Esophagus muscularis mucosa (tissue), 4 donors: ENCODE measurements around the gene WWOX. TPM values are rescaled to one million over a fixed set of nuclear protein-coding genes. Genes with fewer than 3 reads are reported as not detected.

ENCODE experiments used
- DNase-seq: peaks from one replicate; pipeline ENCODE4 v3.0.0-alpha.2; 2017; ENCODE audit errors: extremely low spot score
- H3K27ac ChIP-seq, 4 donors: fragments of 200-600 bp; sonication (generic); replicated peaks in 1 of 4; 1 replicate in 3 of 4; 2 replicates in 1 of 4; pipeline ENCODE4 v1.5.1; 2016 to 2019; ENCODE audit warnings: mild to moderate bottlenecking in 1 of 4
- H3K27me3 ChIP-seq, 4 donors: fragments of 200-600 bp; sonication (generic); one replicate each; pipeline versions ENCODE4 v1.5.1 to v1.6.0; 2016 to 2019
- H3K36me3 ChIP-seq, 4 donors: fragments of 200-600 bp; sonication (generic); one replicate each; pipeline ENCODE4 v1.5.1; 2016 to 2019
- H3K4me1 ChIP-seq, 4 donors: fragments of 200-600 bp; sonication (generic); one replicate each; pipeline ENCODE4 v1.5.1; 2016 to 2019
- H3K4me3 ChIP-seq, 4 donors: fragments of 200-600 bp; sonication (generic); 1 replicate in 2 of 4; 2 replicates in 2 of 4; pipeline ENCODE4 v1.5.1; 2016 to 2019; ENCODE audit warnings: mild to moderate bottlenecking in 4 of 4, moderate library complexity in 1 of 4
- H3K9me3 ChIP-seq, 4 donors: fragments of 200-600 bp; sonication (generic); 1 replicate in 3 of 4; 2 replicates in 1 of 4; pipeline ENCODE4 v1.5.1; 2016 to 2019
- CTCF ChIP-seq, 3 experiments: fragments of 200-600 bp in 2 of 3; fragments of 450-650 bp in 1 of 3; sonication (generic) in 2 of 3; IDR thresholded peaks; one replicate each; pipeline ENCODE4 v1.5.1; 2017 to 2019; ENCODE audit warnings: antibody characterized with exemption in 3 of 3, mild to moderate bottlenecking in 2 of 3, moderate library complexity in 1 of 3
- EP300 ChIP-seq: sonication (generic); formaldehyde crosslinking; IDR thresholded peaks from one replicate; pipeline ENCODE4 v1.6.1; 2017; ENCODE audit warnings: antibody characterized with exemption
- POLR2A ChIP-seq: fragments of 450-650 bp; IDR thresholded peaks from one replicate; pipeline ENCODE4 v1.6.1; 2017; ENCODE audit warnings: antibody characterized with exemption, moderate library complexity, mild to moderate bottlenecking, low read depth
- POLR2AphosphoS5 ChIP-seq, 2 donors: sonication (generic); formaldehyde crosslinking; IDR thresholded peaks; one replicate each; pipeline ENCODE4 v1.6.1; 2017; ENCODE audit warnings: antibody characterized with exemption in 2 of 2
- WGBS: methylation state at CpG from one replicate; pipeline ENCODE4 v1.1.5; 2018; 5-methylcytosine and 5-hydroxymethylcytosine counted together
- intact Hi-C: fragments of 100-400 bp; cut with DNase I; formaldehyde crosslinking; loops from one replicate; pipeline ENCODE4 v1.15.1; 2023
- total RNA-seq, 4 donors: library from RNA; depleted of rRNA; stranded (reverse); fragments of >200 nt; gene quantifications; one replicate each; pipeline versions ENCODE4 v1.1.0 to v1.2.1, GENCODE V29; 2016

WWOX gene
- total RNA-seq, 4 donors from 2014 or later: 14.4 to 27.8 (median 15.4) TPM

- no peak for TF ChIP-seq CTCF (IDR thresholded peaks at IDR 0.05)
- TF ChIP-seq POLR2AphosphoS5 (IDR thresholded peaks at IDR 0.05): no peak
- no peak for TF ChIP-seq EP300
- no peak for DNase-seq
- Histone ChIP-seq H3K9me3 (no peaks in the 10 kb centered on the region), H3K27me3 (no peaks in the 10 kb centered on the region), H3K27ac (no peak overlapping the region), H3K4me3 (peak overlapping the region in 3 of 4 donors; percentile 14 to 42 (median 38)), H3K36me3 (no peaks in the 10 kb centered on the region), H3K4me1 (peaks cover 0 to 37% (median 26%) of the 10 kb centered on the region in 4 donors)
- intact Hi-C loops: no loop called here
- WGBS: 67% methylated on average over 13 of the region's 13 CpGs
These were observed 510.2 kb downstream of the WWOX start for GRCh38 chr16:78609402-78610274.

DNA sequence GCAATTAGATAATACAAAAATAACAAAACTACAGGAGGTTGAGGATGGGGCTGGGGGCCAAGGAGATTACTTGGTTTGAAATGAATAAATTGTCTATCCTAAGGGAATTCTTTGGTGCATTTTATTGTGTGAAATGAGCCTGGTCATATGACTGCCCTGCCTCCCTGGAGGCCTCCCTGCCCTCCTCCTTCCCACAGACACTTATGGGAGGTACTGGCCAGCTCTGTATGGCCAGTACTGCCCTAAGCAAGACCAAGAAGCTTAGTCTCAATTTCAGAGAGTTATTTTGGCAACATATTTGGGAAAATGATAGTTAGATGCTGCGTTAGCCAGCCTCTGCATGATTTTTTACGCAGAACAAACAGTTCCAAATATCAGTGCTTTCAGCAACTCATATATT lies 511.9 kb downstream of the WWOX start:
- Histone ChIP-seq H3K27ac (no peak overlapping the region), H3K36me3 (no peaks in the 10 kb centered on the region), H3K9me3 (no peaks in the 10 kb centered on the region), H3K4me3 (no peak overlapping the region), H3K4me1 (peaks cover 0 to 27% (median 20%) of the 10 kb centered on the region in 4 donors), H3K27me3 (no peaks in the 10 kb centered on the region)
- no peak for DNase-seq
- WGBS: 92% methylated on average over 2 of the region's 2 CpGs
- intact Hi-C loops: no loop called here
- TF ChIP-seq POLR2AphosphoS5 (IDR thresholded peaks at IDR 0.05): no peak
- TF ChIP-seq POLR2A: no peak
- no peak for TF ChIP-seq EP300
- no peak for TF ChIP-seq CTCF (IDR thresholded peaks at IDR 0.05)

- intact Hi-C loops: no loop called here
- H3K36me3 ChIP-seq: no peaks in the 10 kb centered on the region
- H3K27me3 ChIP-seq: no peaks in the 10 kb centered on the region
- no peak for DNase-seq
- no peaks in the 10 kb centered on the region for H3K4me1 ChIP-seq
- H3K9me3 ChIP-seq: peaks cover 0 to 7% (median 0%) of the 10 kb centered on the region in 4 donors
- TF ChIP-seq POLR2A (no peak), POLR2AphosphoS5 (IDR thresholded peaks at IDR 0.05) (no peak), CTCF (IDR thresholded peaks at IDR 0.05) (no peak), EP300 (no peak)
- no peak overlapping the region for H3K27ac ChIP-seq
- WGBS: 85% methylated on average over 3 of the region's 3 CpGs
- no peak overlapping the region for H3K4me3 ChIP-seq
These were observed 520.4 kb downstream of the WWOX start for GRCh38 chr16:78619811-78620210.

DNA sequence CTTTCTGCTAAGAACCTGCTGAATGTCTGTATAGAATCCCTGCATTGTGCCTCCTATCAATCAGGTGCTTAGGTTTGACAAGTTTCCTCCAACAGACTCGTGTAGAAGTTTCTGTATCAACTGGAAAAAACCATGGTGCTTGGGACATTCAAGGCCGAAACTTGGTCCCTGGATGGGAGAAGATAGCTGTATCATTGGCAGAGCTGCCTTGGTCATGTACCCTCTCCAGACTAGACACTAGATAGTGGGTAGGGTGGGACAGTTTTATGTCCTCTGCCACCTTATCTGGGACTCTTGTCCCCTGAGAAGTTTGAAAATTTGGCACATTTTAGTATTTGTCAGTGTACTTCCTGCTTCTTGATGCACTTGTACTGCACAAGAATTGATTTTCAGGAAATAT lies 520.8 kb downstream of the WWOX start:
- H3K4me1 ChIP-seq: no peaks in the 10 kb centered on the region
- H3K36me3 ChIP-seq: no peaks in the 10 kb centered on the region
- H3K27me3 ChIP-seq: no peaks in the 10 kb centered on the region
- no peak for TF ChIP-seq POLR2A
- TF ChIP-seq POLR2AphosphoS5 (IDR thresholded peaks at IDR 0.05): no peak
- no peak for TF ChIP-seq EP300
- TF ChIP-seq CTCF (IDR thresholded peaks at IDR 0.05): no peak
- no peak overlapping the region for H3K27ac ChIP-seq
- peaks cover 0 to 7% (median 0%) of the 10 kb centered on the region in 4 donors for H3K9me3 ChIP-seq
- intact Hi-C loops: no loop called here
- 92% methylated on average over 2 of the region's 2 CpGs for WGBS
- no peak for DNase-seq
- no peak overlapping the region for H3K4me3 ChIP-seq
